NCI-H1048 (cell line): ENCODE results near the gene ILDR1.

Experiments
- DNase-seq: peaks from one replicate; lab custom pipeline; 2025; lab: John Stamatoyannopoulos, UW

ILDR1 gene

DNA sequence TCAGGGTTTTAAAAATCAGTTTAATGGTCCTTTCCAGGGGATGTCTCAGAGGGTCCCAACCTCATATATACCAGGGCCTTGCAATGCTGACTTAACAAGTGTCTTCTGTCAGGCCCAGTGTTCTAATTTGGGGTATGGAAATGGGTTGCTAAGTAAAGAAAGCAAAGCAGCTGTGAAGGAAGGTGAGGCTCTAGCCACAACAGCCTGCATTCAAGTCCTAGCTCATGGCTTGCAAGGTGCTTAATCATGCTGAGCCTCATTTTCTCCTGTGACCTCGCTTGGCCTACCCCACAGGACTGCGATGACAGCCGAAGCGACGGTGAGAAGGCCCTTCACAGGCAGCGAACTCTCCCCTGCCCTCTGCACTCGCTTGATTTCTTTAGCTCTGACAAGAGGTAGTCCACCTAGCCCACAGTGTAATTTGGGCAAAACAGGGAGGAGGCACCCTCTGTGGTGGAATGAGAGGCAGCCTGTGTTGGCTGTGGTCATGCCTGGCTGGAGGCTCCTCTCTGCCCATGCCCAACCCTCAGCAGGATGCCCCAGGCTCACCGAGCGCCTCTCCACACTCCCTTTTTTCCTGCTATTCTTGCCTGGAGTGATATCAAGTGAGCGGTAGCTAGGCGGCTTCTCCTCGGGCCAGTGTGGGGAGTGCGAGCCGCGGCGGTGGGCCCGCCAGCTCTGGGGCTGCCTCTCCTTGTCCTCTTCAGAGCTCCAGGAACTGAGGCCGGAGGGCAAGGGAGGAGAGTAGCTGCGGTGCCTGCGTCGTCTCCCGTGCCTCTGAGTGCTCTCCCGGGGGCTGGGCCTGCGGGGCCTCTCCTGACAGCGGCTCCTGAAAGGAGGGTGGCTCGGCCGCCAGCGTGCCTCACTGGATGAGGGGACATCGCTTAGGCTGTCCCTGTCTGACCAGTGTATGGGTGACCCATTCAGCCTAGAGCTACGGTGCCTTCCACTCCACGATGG is 29.2 kb downstream of the ILDR1 start:
- DNase-seq: no peak

DNA sequence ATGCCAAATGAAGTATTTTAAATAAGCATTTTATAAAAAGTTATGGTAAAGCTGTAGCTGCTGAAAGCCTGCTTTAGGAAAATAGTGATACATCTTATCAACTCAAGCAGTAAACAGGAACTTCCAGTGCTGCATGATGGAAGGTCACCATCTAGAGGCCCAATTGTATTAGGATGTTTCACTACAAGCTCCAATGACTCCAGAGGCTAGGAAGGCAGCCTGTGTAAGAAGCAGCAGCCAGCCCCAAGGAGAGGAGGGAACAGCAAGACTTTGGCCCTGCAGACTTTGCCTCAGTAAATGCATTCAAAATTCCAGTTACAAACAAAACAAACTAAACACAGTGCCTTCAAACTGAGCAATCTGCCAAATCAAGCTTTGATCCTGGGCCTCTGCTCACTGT is 32.1 kb downstream of the ILDR1 start:
- no peak for DNase-seq

DNA sequence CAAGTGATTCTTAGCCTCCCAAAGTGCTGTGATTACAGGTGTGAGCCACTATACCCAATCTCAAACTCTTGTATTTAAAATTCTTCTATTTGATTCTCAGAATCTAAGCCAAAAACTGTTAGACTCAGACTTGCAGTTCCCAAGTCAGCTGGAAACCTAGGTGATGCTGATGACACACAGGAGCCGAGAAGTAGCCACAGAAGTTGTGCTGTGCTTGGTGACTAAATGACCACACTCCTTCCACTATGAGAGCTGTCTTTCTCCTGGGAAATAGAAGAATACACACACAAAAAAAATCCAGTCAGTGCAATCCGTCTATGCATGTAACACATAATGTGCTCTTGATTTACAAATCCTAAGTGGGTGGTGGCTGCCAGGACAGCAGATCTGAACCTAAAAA is 33.9 kb downstream of the ILDR1 start:
- DNase-seq: no peak

GRCh38 chr3:121985846-121986245 is 36.2 kb downstream of the ILDR1 start:
- no peak for DNase-seq

- DNase-seq: no peak
These were observed 40.6 kb downstream of the ILDR1 start for GRCh38 chr3:121981473-121981872.

GRCh38 chr3:121980450-121980796 is 41.6 kb downstream of the ILDR1 start:
- no peak for DNase-seq

GRCh38 chr3:121979734-121980449 is 42.2 kb downstream of the ILDR1 start:
- DNase-seq: no peak

DNA sequence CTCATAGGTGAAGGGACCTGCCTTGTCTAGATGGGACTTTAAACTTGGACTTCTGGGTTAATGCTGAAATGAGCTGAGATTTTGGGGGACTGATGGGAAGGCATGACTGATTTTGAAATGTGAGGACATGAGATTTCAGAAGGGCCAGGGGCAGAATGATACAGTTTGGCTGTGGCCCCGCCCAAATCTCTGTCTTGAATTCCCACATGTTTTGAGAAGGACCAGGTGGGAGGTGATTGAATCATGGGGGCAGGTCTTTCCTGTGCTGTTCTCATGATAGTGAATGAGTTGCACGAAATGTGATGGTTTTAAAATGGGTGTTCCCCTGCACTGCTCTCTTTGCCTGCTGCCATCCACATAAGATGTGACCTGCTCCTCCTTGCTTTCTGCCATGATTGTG is 42.8 kb downstream of the ILDR1 start:
- no peak for DNase-seq

GRCh38 chr3:121976727-121977126 is 45.3 kb downstream of the ILDR1 start:
- no peak for DNase-seq

DNA sequence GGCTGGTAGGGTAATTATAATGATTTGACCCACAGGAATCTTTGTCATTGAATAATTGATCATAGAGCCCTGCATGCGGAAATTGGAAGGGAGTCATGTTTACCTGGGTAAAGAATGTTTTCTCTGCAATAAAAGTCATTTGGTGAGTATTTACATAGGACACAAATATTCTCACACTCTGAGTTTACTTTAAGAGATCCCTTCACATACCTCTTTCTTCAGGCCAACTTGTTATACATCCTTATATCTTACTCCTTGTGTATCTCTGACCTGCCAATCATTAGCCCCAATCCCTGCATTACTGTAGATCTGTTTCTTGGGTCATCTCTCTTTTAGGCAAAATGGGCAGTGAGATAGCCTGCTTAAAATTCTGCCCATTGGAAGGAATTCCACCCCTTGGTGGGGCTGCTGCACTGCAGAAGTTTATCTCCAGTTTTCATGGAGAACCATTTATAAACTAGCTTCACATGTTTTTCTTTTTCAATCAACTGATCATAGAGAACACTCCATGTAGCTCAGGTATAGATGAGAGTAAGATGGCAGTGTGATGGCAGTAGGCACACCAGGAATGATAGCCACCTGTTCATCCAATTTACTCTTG is 46.2 kb downstream of the ILDR1 start:
- DNase-seq: no peak

DNA sequence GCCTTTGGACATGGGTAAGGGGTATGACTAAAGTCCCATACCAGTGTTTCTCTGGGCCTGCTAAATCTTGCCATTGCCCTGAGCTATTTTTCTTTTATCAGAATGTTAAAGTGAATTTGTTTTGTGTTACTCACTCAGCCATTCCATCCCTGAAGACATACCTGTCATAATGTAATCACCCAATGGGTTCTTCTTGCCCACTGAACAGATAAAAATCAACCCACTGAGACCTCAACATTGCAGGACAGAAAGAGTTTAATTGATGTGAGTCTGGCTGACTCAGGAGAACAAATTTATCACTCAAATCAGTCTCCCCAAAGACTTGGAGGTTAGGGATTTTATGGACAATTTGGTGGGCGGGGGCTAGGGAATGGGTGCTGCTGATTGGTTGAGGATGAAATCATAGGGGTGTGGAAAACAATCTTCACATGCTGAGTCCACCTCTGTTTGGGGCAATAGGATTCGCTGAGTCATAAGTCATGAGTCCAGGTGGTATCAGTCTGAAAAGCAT is 47.4 kb downstream of the ILDR1 start:
- no peak for DNase-seq

GRCh38 chr3:121970047-121970446 is 52.0 kb downstream of the ILDR1 start:
- no peak for DNase-seq

- DNase-seq: no peak
These were observed 52.4 kb downstream of the ILDR1 start for GRCh38 chr3:121969631-121970030.

GRCh38 chr3:121963608-121964007 is 58.4 kb downstream of the ILDR1 start:
- DNase-seq: no peak

GRCh38 chr3:121962443-121962842 is 59.6 kb downstream of the ILDR1 start:
- no peak for DNase-seq

- no peak for DNase-seq
These were observed 60.8 kb downstream of the ILDR1 start for GRCh38 chr3:121961283-121961682.

- DNase-seq: no peak
These were observed 63.2 kb downstream of the ILDR1 start for GRCh38 chr3:121958801-121959200.

DNA sequence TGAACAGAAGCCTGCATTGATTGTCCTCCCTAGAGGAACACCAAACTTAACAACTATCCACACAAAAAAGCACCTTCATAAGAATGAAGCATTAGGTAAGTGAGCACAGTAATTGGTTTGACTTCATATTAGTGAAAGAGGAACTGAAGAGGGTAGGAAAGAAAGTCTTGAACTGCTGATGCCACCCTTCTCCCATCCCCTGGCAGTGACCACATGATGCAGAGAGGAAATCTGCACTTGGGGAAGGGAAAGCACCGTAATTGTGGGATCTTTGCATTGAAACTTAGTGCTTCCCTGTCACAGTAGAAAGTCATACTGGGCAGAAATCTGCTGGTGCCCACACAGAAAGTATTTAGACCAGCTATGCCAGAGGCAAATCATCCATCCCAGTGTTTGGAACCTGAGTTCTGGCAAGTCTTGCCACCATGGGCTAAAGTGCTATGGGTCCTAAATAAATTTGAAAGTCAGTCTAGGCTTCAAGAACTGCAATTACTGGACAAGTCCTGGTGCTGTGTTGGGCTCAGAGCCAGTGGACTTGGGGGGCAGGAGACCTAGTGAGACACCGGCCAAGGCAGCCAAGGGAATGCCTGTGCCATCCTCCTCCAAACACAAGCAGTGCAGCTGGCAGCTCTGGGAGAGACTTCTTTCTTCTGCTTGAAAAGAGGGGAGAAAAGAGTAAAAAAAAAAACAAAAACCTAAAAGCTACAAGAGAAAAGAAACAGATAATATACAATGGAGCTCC is 64.2 kb downstream of the ILDR1 start:
- no peak for DNase-seq

- DNase-seq: no peak
These were observed 65.7 kb downstream of the ILDR1 start for GRCh38 chr3:121956363-121956762.

DNA sequence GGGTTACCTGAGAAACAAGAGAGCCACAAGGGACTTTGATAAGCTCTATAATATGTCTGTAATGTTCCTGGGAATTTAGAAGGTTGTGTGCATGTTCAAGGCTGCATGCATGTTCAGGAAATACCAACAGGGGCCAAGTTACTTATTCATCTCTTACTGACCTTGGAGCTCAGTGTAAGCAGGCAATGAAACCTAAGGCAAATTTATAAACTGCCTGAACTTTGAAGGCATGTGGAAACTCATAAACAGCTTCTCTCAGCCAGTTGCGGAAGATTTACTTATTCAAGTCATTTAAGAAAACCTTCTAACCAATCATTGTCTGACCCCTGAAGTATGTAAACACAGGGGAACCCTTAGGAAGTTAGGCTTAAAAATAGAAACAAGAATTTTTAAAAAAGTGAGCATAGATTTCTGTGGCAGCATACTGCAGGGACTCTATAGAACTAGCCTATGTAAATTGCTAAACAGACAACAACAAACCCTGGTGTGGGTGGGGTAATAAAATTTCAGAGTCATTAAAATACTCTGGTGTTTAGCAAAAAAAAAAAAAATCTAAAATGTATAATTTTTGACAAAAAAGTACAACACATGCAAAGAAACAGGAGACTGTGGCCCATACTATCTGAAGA is 70.6 kb downstream of the ILDR1 start:
- DNase-seq: no peak

- no peak for DNase-seq
These were observed 73.4 kb downstream of the ILDR1 start for GRCh38 chr3:121948641-121949040.

GRCh38 chr3:121943431-121943830 is 78.6 kb downstream of the ILDR1 start:
- DNase-seq: peak; percentile 74
